G401 (cell line): Measurements from ENCODE around the gene ZFYVE28. TPM values are rescaled to one million over a fixed set of nuclear protein-coding genes. Genes with fewer than 3 reads are reported as not detected.

Source experiments
- DNase-seq: peaks from one replicate; pipeline ENCODE4 v3.0.0-alpha.2; 2015; ENCODE audit warnings: low spot score
- in situ Hi-C: cut with HindIII; loops from 2 replicates; pipeline ENCODE4 v1.10.0; 2016; ENCODE audit warnings: low sequenced_read_pairs, mixed read lengths
- total RNA-seq: library from RNA; depleted of rRNA; stranded (reverse); fragments of >200 nt; shearing (Covaris generic); gene quantifications from 2 replicates; pipeline ENCODE4 v1.2.3, GENCODE V29; 2014

ZFYVE28 gene
- total RNA-seq, 1 experiment from 2014 or later, result 11.4 TPM

GRCh38 chr4:2363056-2363721, 55.3 kb downstream of the ZFYVE28 start:
- in situ Hi-C loops, result loop anchor here (10.0 kb wide), 1 partner anchor 58 kb away; no protein-coding TSS in a partner anchor
- DNase-seq, result peak; percentile 98

GRCh38 chr4:2362266-2363055, 56.0 kb downstream of the ZFYVE28 start:
- in situ Hi-C loops, result loop anchor here (10.0 kb wide), 1 partner anchor 58 kb away; no protein-coding TSS in a partner anchor

GRCh38 chr4:2361366-2362265, 56.8 kb downstream of the ZFYVE28 start:
- in situ Hi-C loops, result loop anchor here (10.0 kb wide), 1 partner anchor 57 kb away; no protein-coding TSS in a partner anchor
- DNase-seq, result peak; percentile 99

More at GRCh38 chr4:2362266-2363055, 56.0 kb downstream of the ZFYVE28 start:
- DNase-seq, result no peak

DNA sequence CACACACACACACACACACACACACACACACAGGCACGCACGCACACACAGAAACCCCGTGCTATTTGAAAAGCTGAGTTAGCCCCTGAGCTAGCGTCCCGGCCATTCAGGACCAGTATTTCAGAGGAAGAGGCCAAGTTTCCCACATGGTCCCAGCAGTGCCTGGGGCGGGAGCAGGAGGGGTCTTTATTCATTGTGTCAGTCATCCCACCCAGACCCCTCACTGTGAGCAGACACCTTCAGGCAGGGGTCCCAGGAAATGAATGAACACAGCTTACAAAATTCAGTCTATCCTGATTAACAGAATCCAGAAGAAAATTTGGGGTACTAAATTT, 58.1 kb downstream of the ZFYVE28 start:
- DNase-seq, result no peak
- in situ Hi-C loops, result loop anchor here (10.0 kb wide), 1 partner anchor 56 kb away; no protein-coding TSS in a partner anchor

DNA sequence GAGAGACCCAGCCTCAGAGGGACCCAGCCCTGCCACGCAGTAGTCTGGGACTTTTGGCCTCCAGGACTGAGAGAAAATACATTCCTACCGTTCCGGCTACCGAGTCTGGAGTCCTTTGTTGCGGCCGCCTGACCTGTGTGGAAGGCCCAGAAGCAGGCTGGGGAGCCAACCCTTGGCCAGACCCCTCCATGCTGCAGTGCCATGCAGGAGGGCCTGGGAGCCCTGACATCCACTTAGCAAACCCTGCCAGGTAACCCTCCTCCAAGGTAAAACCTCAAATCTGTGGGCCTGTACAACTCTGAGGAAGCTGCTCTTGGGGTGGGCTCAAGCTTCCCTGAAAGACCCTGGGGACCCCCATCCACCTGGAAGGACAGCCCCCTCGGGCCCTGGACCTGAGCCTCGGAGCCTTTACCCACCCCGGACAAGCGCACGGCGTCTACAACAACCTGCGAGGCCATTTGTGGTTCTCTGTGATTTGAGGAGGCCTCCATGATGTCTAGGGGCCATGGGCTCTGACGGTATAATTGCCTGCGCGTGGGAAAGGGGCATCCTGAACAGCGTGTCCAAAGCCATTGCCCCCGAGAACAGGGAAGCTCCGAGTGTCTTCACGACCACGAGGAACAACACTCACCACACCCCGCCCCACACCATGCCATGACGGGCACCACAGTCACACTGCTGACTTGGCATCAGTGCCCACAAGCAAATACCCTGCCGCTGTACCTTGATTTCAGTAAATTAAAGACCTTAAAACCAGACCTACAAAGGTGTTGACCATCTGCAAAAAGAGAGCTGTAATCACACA, 58.7 kb downstream of the ZFYVE28 start:
- in situ Hi-C loops, result loop anchor here (10.0 kb wide), 1 partner anchor 55 kb away; no protein-coding TSS in a partner anchor
- DNase-seq, result no peak

GRCh38 chr4:2357821-2358745, 60.4 kb downstream of the ZFYVE28 start:
- in situ Hi-C loops, result no loop called here

DNA sequence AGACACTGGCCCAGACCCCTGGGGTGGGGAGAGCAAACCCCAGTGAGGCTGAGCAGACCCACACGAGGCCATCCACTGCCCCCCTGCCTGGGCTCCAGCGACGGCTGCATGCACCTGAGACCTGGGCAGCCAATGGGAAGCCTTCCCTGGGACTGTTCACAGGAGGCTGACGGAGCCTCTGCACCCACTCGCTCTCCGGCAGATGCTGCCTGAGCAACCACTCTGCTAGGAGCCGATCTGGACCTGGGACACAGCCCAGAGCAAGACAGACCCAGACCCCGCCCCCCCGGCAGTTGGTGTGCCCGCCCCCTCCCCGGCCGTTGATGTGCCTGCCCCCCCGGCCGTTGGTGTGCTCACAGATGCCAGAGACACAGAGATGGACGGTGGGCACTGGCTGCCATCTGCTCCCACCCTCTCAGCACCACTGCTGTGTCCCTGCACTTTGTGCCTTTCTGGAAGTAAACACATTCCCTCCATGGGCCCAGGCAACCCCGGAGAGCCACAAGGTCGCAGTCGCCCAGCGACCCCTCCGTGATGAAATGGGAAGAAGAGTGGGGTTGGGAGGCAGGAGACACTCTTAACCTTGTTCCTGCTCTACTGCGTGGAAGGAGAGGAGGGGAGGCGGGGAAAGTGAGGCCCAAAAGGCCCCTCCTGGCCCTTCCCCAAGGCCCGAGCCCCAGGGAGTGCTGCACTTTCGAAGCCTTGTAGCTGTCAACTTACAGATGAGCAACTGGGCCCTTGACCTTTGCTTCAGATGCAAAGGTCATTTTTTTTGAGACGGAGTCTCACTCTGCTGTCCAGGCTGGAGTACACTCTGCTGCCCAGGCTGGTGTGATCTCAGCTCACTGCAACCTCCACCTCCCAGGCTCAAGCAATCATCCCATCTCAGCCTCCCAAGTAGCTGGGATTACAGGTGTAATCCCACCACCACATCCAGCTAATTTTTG, 62.0 kb downstream of the ZFYVE28 start:
- no peak for DNase-seq
- in situ Hi-C loops, result no loop called here

More at GRCh38 chr4:2357821-2358745, 60.4 kb downstream of the ZFYVE28 start:
- peak; percentile 64 for DNase-seq

- in situ Hi-C loops, result no loop called here
- no peak for DNase-seq
Observed at GRCh38 chr4:2354760-2355159, 63.7 kb downstream of the ZFYVE28 start.

DNA sequence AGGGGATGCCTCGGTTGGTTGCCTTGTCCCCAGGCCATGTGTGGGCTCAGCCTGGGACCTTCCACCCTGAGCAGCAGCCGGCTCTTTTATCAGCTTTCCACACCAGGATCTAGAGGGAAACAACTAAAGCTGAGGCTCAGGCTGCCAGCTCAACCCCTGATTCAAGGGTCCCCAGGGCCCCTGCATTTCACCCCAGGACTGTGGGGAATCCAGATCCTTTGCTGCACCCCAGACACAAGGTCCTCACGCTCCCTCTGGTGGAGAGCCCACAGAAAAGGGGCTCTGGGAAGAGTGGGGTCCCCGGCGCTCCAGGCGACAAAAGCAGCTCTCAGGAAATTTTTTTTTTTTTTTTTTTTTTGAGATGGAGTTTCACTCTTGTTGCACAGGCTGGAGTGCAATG, 64.3 kb downstream of the ZFYVE28 start:
- in situ Hi-C loops, result no loop called here
- DNase-seq, result peak; percentile 39

DNA sequence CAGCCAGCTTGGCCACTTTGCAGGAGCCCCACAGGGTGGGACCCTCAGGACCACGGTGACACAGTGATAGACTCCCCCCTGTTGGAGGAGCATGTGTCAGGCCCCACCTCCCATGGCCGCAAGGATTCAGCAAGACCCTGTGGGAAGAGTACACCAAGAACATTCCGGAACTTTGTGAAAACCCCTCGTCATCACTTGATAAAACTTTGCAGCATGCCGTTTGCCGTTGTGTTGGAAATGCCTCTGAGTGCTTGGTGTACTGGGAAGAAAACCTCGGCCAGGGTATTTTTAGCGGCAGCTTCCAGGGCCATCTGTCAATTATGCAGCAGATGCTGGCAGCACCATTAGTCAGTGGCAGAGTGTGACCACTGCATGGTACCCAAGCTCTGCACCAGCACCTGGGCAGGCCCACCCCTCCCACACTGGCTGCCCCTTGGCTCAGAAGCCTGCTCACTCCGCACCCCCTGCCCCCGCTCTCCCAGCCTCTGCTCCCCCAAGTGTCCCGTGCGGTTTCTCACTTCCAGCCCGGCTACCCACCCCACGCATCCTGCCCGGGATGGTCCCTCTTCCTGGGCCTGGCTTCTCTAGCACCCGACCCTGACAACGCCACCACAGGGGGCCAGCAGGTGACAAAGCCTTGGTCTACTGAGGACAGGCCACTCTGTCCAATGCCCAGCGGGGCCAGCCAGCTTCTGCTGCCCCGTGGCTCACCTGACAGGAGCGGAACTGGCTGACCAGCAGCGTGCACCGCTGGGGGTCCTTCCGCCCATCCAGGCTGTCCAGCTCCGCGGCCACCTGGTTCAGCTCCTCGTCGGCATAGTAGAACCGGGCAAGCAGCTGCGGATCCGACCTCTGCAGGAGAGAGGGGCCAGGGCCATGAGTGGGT, 65.0 kb downstream of the ZFYVE28 start:
- DNase-seq, result peak; percentile 93
- in situ Hi-C loops, result no loop called here

- in situ Hi-C loops, result no loop called here
- DNase-seq, result no peak
Observed at GRCh38 chr4:2352729-2353221, 65.7 kb downstream of the ZFYVE28 start.

GRCh38 chr4:2352171-2352570, 66.3 kb downstream of the ZFYVE28 start:
- DNase-seq, result no peak
- in situ Hi-C loops, result no loop called here

DNA sequence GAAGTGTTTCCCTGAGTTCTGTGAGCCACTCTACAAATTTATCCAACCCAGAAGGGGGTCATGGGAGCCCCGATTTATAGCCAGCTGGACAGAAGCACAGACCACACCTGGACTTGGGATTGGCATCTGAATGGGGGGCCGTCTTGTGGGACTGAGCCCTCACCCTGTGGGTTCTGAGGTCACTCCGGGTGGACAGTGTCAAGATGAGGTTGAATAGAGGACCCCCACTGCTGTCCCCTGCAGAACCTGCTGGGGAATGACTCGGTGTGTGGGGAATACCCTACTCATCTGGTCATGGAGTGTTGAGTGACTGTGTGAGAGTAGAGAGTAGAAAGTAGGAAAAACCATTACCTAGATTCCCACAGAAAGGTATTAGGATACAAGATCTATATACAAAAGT, 67.5 kb downstream of the ZFYVE28 start:
- in situ Hi-C loops, result no loop called here
- DNase-seq, result no peak

- no peak for DNase-seq
Observed at GRCh38 chr4:2348786-2349185, 69.7 kb downstream of the ZFYVE28 start.

DNA sequence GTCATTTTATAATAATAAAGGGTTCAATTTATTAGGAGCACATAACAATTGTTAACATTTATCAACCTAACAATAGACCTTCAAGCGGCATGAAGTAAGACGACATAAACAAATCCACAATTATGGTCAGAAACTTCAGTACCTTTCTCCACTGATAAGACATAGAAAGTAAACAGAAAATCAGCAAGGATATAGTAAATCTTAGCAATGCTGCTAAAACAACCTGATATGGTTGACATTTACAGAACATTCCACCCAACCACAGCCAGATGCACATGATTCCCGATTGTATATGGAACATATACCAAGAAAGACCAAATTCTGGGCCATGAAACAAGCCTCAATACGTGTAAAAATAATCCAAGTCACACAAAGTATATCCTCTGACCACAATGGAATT, 71.3 kb downstream of the ZFYVE28 start:
- in situ Hi-C loops, result no loop called here
- no peak for DNase-seq

More at GRCh38 chr4:2348786-2349185, 69.7 kb downstream of the ZFYVE28 start:
- in situ Hi-C loops, result no loop called here
